SKM-1 (cell line): Measurements from ENCODE around the gene CYCS.
"Not testable (repeated sequence)": the region's sequence is repeated elsewhere in the genome, so short reads cannot be mapped to it uniquely, and the experiment has no call there.

Experiments used
- DNase-seq: peaks from one replicate; lab custom pipeline; 2025; ENCODE audit not compliant: unreplicated experiment; lab: John Stamatoyannopoulos, UW

Gene CYCS

DNA sequence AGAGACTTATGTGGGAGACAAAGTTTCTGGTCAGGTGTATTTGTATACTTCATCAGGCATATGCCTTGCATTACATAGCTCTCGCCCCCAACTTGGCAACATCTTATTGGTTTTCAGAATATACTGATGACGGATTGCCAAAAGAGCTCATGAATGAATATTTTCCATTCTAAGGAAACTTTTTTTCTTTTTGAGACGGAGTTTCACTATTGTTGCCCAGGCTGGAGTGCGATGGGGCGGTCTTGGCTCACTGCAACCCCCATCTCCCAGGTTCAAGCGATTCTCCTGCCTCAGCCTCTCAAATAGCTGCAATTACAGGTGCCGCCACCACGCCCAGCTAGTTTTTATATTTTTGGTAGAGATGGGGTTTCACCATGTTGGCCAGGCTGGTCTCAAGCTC lies 6.0 kb downstream of the CYCS start:
- DNase-seq, result no peak

- DNase-seq, result no peak
These were observed 6.9 kb downstream of the CYCS start for GRCh38 chr7:25118048-25118753.

GRCh38 chr7:25117226-25118047 lies 7.6 kb downstream of the CYCS start:
- no peak for DNase-seq

DNA sequence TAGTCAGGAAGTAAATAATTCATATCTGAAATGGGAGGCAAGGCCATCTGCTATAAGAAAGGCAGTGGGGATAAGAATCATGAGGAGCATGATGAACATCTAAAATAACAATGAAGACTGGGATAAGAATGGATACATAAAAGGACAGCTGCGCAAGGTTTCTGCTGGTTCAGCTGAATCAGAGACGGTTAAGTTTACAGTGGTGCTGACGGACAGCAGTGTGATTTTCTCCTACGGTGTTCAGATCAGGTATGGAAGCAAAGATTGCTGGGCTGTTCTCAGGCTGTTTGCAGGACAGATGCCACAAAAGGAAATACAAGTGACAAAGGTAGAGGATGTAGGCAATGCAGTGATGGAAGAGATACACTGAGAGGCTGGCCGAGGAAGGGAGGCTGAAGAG lies 8.4 kb downstream of the CYCS start:
- DNase-seq, result no peak

- DNase-seq, result not testable (repeated sequence)
These were observed 14.5 kb downstream of the CYCS start for GRCh38 chr7:25110514-25110913.

- no peak for DNase-seq
These were observed 15.8 kb downstream of the CYCS start for GRCh38 chr7:25109276-25109675.

DNA sequence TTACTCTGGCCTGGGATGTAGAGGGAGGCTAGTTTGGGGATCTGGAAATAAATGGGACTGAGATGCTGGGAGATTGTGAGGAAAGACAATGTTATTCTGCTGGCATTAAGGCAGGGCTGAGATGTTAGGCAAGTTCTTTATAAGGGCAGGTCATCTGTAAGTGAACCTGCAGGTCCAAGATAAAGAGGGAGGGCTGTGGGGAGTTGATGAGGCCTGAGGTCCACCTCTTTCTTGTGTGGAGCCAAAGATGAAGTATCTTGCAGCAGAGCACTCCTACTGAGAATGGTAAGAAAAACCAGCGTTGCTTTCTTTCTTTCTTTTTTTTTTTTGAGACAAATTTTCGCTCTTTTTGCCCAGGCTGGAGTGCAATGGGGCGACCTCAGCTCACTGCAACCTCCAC lies 19.1 kb downstream of the CYCS start:
- DNase-seq, result no peak

GRCh38 chr7:25103773-25104172 lies 21.3 kb downstream of the CYCS start:
- no peak for DNase-seq

- DNase-seq, result no peak
These were observed 23.2 kb downstream of the CYCS start for GRCh38 chr7:25101817-25102216.

GRCh38 chr7:25098096-25099046 lies 26.7 kb downstream of the CYCS start:
- peak; percentile 46 for DNase-seq

DNA sequence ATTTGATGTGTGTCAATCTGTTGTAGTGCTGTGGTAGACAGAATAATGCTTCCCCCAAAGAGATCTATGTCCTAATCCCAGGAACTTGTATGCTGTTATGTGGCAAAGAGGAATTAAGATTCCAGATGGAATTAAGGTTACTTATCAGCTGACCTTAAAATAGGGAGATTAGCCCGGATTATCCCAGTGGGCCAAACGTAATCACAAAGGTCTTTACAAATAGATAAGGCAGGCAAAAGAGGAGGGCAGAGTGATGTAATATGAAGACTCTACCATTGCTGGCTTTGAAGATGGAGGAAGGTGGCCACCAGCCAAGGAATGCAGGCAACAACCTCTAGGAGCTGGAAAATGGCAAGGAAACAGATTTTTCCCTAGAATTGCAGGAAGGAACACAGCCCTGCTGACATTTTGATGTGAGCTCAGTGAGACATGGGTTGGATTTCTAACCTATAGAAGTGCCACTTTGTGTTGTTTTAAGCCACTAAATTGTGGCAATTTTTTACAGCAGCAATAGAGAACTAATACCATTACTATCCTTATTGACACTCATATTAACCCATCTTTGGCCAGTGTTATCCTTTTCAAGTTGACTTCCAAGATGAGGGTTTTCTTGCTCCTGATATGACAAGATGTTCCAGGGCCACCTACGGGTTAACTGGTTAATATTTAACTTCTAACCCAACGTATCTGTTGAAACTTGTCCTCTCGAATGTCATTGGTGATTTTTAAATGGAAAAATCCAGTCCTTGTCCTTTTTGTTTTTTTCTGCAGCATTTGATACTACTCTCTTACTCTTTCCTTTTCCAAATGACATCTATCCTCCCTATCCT lies 29.3 kb downstream of the CYCS start:
- DNase-seq, result no peak

DNA sequence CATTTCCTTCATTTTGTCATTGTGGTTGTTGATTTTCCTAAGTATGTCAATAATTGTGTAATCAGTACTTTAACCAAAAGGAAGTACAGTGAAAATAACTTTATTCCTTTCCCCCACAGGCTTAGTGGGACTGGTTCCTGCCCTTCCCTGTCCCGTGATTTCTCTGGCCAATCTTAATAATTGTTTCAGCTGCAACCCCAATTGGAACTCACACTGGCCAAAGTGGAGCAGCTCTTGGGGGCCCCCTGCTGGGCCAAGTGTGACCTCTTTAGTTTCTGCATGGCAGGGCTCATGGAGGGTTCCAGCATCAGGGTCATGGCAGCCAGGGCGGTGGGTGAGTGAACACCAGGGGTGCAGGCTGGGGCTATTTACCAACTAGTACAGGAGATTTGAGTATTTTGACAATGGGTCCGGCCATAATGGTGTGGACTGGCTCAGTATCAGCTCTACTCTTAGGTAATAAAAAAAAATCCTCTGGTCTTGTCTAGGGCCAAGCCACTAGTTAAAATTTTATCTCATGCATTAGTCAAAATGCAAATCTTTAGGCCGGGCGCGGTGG lies 31.7 kb downstream of the CYCS start:
- peak; percentile 16 for DNase-seq

DNA sequence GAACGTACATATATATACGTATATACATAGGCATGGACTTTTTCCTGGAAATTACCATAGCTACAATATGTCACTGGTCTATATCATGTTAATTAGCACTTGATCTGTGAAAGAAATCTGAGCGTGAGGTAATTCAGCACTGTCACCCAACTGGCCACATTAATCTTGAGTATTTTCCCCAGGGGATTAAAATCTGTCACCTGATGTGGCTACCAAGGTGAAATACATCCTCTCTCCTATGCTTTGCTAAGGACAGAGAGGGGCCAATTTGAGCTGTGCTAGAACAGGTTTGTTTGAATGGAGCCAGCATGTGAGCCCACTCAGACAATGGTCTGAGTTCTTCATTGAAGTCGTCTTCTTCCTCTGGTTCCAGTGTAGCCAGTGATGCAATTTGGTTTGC lies 33.3 kb downstream of the CYCS start:
- DNase-seq, result no peak

- no peak for DNase-seq
These were observed 33.9 kb downstream of the CYCS start for GRCh38 chr7:25091176-25091575.

GRCh38 chr7:25090374-25090773 lies 34.7 kb downstream of the CYCS start:
- no peak for DNase-seq

DNA sequence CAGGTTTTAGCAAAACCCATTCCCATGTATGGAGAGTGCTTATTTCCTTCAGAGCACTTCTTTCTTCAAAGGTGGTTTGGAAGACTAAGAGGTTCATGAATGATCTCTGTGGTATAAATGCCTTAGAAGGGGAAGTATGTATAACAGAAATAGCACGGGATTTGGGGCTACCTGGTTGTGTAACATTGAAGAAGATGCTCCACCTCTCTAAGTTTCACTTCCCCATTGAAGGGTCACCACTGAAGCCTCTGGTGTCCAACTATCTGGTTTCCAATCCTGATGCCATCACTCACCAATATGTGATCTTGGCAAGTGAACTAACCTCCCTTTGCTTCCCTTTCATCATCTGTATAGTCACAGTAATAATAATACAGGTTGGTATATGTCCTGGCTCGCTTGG lies 37.2 kb downstream of the CYCS start:
- DNase-seq, result peak; percentile 74

- DNase-seq, result no peak
These were observed 40.2 kb downstream of the CYCS start for GRCh38 chr7:25084821-25085220.

DNA sequence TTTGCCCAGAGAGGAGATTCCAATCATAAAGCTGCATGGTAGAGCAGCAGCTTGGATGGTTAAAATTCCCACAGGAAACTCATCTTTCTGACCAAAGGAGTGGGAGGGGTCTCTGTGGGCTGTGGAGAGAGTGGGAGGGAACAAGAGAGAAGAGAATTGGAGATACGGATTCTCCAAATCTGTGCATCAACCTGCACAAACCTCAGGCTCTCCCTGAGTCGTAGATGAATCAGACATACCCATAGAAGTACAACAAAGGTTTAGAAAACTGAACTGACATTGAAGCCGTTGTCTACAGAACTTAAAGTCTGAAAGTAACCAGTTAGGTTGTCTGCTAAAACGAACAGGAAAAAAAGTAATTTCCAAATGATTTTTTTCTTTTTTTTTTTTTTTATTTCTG lies 41.9 kb downstream of the CYCS start:
- no peak for DNase-seq

DNA sequence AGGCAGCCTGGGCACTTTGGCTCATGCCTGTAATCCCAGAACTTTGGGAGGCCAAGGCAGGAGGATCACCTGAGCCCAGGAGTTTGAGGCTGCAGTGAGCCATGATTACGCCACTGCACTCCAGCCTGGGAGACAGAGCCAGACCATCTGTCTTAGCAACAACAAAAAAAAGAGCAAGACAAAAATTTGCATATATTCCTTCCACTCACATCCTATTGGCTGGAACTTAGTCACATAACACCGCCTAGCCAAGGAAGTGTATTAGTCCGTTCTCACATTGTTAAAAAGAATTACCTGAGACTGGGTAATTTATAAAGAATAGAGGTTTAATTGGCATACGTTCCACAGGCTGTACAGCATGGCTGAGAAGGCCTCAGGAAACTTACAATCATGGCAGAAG lies 43.0 kb downstream of the CYCS start:
- not testable (repeated sequence) for DNase-seq

DNA sequence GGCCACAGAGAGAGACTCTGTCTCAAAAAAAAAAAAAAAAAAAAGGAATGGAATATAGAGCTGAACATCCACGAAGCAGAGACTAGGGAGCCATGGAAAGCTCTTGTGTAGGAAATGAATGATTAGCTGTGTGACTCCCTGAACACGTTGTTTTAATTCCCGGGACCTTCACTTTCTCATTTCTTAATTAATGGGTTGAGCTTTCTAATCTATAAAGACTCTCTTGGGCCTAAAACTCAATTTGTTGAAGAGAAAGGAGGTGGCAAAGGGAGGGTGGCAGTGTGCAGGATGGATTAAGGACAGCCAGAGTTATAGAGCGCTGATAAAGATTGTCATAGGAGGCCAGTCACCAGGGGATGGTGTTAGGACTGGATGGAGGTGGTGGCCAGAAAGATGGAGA lies 48.0 kb downstream of the CYCS start:
- no peak for DNase-seq
